CD14-positive monocyte (primary cell): ENCODE measurements around the gene SUN3. TPM values are rescaled to one million over a fixed set of nuclear protein-coding genes. Genes with fewer than 3 reads are reported as not detected.
A peak's percentile ranks its signal among the peaks of the same experiment; 100 is the strongest.

Experiments used
- DNase-seq, 3 donors: peaks; one replicate each; pipeline ENCODE4 v3.0.0-alpha.2; 2011 to 2022
- H2AFZ ChIP-seq: 2 replicates; pipeline ENCODE4 v1.6.0; 2012; ENCODE audit warnings: mild to moderate bottlenecking, low read depth, low read length, inconsistent platforms; ENCODE audit not compliant: insufficient read depth, poor library complexity, severe bottlenecking
- H3K27ac ChIP-seq, 2 donors: 1 replicate in 1 of 2; 2 replicates in 1 of 2; pipeline ENCODE4 v1.5.1; 2012 to 2013; ENCODE audit warnings: low read length in 2 of 2, control low read depth in 1 of 2, inconsistent platforms in 1 of 2, low read depth in 1 of 2, mild to moderate bottlenecking in 1 of 2
- H3K27me3 ChIP-seq, 2 donors: one replicate each; pipeline versions ENCODE4 v1.6.0 to v1.6.1; 2011 to 2013; ENCODE audit warnings: low read length in 2 of 2; ENCODE audit not compliant: control insufficient read depth in 2 of 2, insufficient read depth in 2 of 2
- H3K36me3 ChIP-seq, 2 donors: replicated peaks in 1 of 2; 1 replicate in 1 of 2; 2 replicates in 1 of 2; pipeline versions ENCODE4 v1.5.1 to v1.6.1; 2012 to 2013; ENCODE audit warnings: low read length in 2 of 2, control low read depth in 1 of 2, inconsistent platforms in 1 of 2, mild to moderate bottlenecking in 1 of 2; ENCODE audit not compliant: insufficient read depth in 2 of 2, control insufficient read depth in 1 of 2
- H3K4me1 ChIP-seq, 2 donors: 1 replicate in 1 of 2; 2 replicates in 1 of 2; pipeline versions ENCODE4 v1.5.1 to v1.6.1; 2012 to 2013; ENCODE audit warnings: low read length in 2 of 2, control low read depth in 1 of 2, inconsistent platforms in 1 of 2, mild to moderate bottlenecking in 1 of 2, moderate library complexity in 1 of 2; ENCODE audit not compliant: insufficient read depth in 2 of 2, control insufficient read depth in 1 of 2
- H3K4me2 ChIP-seq: replicated peaks from 2 replicates; pipeline ENCODE3; 2012; ENCODE audit warnings: low read length, moderate library complexity, mild to moderate bottlenecking; ENCODE audit not compliant: poor library complexity, severe bottlenecking; ENCODE audit errors: extremely low read depth
- H3K4me3 ChIP-seq, 3 experiments: fragments of 200-600 bp in 1 of 3; sonication (generic) in 1 of 3; replicated peaks in 1 of 3; 1 replicate in 2 of 3; 2 replicates in 1 of 3; pipeline ENCODE4 v1.5.1; 2011 to 2013; ENCODE audit warnings: low read length in 3 of 3, mild to moderate bottlenecking in 3 of 3, control low read depth in 2 of 3, low read depth in 2 of 3, inconsistent platforms in 1 of 3, moderate library complexity in 1 of 3
- H3K79me2 ChIP-seq: 2 replicates; pipeline ENCODE4 v1.6.0; 2012; ENCODE audit warnings: mild to moderate bottlenecking, control low read depth, inconsistent platforms, low read length, moderate library complexity; ENCODE audit not compliant: insufficient read depth
- H3K9ac ChIP-seq: 2 replicates; pipeline ENCODE4 v1.6.0; 2017; ENCODE audit warnings: low read length, mild to moderate bottlenecking; ENCODE audit not compliant: insufficient read depth, poor library complexity, severe bottlenecking
- H3K9me3 ChIP-seq, 2 donors: replicated peaks in 1 of 2; 1 replicate in 1 of 2; 2 replicates in 1 of 2; pipeline versions ENCODE4 v1.5.1 to v1.6.1; 2012 to 2013; ENCODE audit warnings: low read length in 2 of 2, control low read depth in 1 of 2; ENCODE audit not compliant: control insufficient read depth in 1 of 2, insufficient read depth in 1 of 2
- H4K20me1 ChIP-seq: 2 replicates; pipeline ENCODE4 v1.6.0; 2012; ENCODE audit warnings: mild to moderate bottlenecking, low read length, control low read depth, moderate library complexity; ENCODE audit not compliant: insufficient read depth
- H3K27ac Mint-ChIP-seq, 7 donors: one replicate each; pipeline ENCODE4 v1.8.0; 2020; ENCODE audit warnings: mild to moderate bottlenecking in 7 of 7, mixed read lengths in 7 of 7, moderate library complexity in 6 of 7, inconsistent platforms in 2 of 7
- H3K27me3 Mint-ChIP-seq, 3 donors: one replicate each; pipeline ENCODE4 v1.8.0; 2021 to 2022; ENCODE audit warnings: low read depth in 3 of 3, mild to moderate bottlenecking in 3 of 3, mixed read lengths in 3 of 3, moderate library complexity in 3 of 3, inconsistent platforms in 1 of 3
- H3K36me3 Mint-ChIP-seq, 2 donors: one replicate each; pipeline ENCODE4 v1.8.0; 2020; ENCODE audit warnings: mixed read lengths in 2 of 2, inconsistent platforms in 1 of 2, mild to moderate bottlenecking in 1 of 2
- H3K4me1 Mint-ChIP-seq: one replicate; pipeline ENCODE4 v1.8.0; 2020; ENCODE audit warnings: mild to moderate bottlenecking, mixed read lengths
- H3K4me3 Mint-ChIP-seq, 2 donors: one replicate each; pipeline ENCODE4 v1.8.0; 2020; ENCODE audit warnings: mild to moderate bottlenecking in 2 of 2, mixed read lengths in 2 of 2, moderate library complexity in 1 of 2
- H3K9me3 Mint-ChIP-seq, 7 donors: one replicate each; pipeline ENCODE4 v1.8.0; 2020 to 2022; ENCODE audit warnings: mixed read lengths in 7 of 7, mild to moderate bottlenecking in 6 of 7, moderate library complexity in 6 of 7, inconsistent platforms in 2 of 7
- WGBS: methylation state at CpG from one replicate; pipeline ENCODE4 v1.1.5; 2013; ENCODE audit warnings: missing lambda C conversion rate; ENCODE audit not compliant: insufficient coverage; 5-methylcytosine and 5-hydroxymethylcytosine counted together
- intact Hi-C, 2 donors: fragments of 100-400 bp; cut with micrococcal nuclease; formaldehyde crosslinking; loops; one replicate each; pipeline versions ENCODE4 v1.15.0 to v1.15.1; 2023
- polyA plus RNA-seq, 3 donors: library from polyadenylated mRNA; depleted of rRNA in 1 of 3; unstranded in 2 of 3; stranded (reverse) in 1 of 3; fragments of 300-500 nt in 2 of 3; fragments of >200 nt in 1 of 3; fragmentation: Illumina TruSeq in 2 of 3; gene quantifications; 1 replicate in 2 of 3; 2 replicates in 1 of 3; pipeline ENCODE4 v1.2.3, GENCODE V29; 2012 to 2021
- TF ChIP-seq, protein P1 (sequence below): fragments of 200-600 bp; IDR thresholded peaks from one replicate; pipeline ENCODE4 v1.8.0; 2022; ENCODE audit warnings: antibody characterized with exemption, mild to moderate bottlenecking

The SUN3 gene
- polyA plus RNA-seq, 3 donors: not detected

DNA sequence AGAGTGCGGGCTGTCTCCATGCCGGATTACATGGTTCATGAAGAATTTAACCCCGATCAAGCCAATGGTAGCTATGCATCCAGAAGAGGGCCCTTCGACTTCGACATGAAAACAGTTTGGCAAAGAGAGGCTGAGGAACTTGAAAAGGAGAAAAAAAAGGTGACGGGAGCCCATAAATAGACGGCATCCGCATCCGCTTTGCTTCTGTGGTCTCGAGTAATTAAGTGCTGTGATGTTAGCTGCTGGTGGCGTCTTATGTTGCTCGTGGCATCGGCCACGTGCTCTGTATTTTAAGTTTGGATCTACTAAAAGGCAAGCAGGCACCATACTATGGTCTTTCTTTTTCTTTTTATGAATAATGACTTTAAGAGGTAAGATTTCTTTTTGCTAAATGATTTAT, 17.6 kb upstream of the SUN3 start:
- Histone ChIP-seq H2AFZ (no peak overlapping the region), H4K20me1 (no peaks in the 10 kb centered on the region), H3K27me3 (no peaks in the 10 kb centered on the region), H3K79me2 (no peaks in the 10 kb centered on the region), H3K36me3 (no peaks in the 10 kb centered on the region), H3K4me2 (no peak overlapping the region), H3K4me1 (peaks cover 0 to 6% of the 10 kb centered on the region in 2 donors), H3K4me3 (no peak overlapping the region), H3K9me3 (no peaks in the 10 kb centered on the region), H3K9ac (no peak overlapping the region), H3K27ac (no peak overlapping the region)
- no peak for DNase-seq
- Mint-ChIP-seq H3K27me3 (peaks cover 11 to 14% (median 14%) of the 10 kb centered on the region in 3 donors), H3K4me3 (no peak overlapping the region), H3K36me3 (no peaks in the 10 kb centered on the region), H3K4me1 (peaks cover 17% of the 10 kb centered on the region), H3K27ac (no peak overlapping the region), H3K9me3 (no peaks in the 10 kb centered on the region)
- intact Hi-C loops: no loop called here
- WGBS: 46% methylated on average over 14 of the region's 14 CpGs
- TF ChIP-seq, protein P1, sequence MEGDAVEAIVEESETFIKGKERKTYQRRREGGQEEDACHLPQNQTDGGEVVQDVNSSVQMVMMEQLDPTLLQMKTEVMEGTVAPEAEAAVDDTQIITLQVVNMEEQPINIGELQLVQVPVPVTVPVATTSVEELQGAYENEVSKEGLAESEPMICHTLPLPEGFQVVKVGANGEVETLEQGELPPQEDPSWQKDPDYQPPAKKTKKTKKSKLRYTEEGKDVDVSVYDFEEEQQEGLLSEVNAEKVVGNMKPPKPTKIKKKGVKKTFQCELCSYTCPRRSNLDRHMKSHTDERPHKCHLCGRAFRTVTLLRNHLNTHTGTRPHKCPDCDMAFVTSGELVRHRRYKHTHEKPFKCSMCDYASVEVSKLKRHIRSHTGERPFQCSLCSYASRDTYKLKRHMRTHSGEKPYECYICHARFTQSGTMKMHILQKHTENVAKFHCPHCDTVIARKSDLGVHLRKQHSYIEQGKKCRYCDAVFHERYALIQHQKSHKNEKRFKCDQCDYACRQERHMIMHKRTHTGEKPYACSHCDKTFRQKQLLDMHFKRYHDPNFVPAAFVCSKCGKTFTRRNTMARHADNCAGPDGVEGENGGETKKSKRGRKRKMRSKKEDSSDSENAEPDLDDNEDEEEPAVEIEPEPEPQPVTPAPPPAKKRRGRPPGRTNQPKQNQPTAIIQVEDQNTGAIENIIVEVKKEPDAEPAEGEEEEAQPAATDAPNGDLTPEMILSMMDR: no peak

DNA sequence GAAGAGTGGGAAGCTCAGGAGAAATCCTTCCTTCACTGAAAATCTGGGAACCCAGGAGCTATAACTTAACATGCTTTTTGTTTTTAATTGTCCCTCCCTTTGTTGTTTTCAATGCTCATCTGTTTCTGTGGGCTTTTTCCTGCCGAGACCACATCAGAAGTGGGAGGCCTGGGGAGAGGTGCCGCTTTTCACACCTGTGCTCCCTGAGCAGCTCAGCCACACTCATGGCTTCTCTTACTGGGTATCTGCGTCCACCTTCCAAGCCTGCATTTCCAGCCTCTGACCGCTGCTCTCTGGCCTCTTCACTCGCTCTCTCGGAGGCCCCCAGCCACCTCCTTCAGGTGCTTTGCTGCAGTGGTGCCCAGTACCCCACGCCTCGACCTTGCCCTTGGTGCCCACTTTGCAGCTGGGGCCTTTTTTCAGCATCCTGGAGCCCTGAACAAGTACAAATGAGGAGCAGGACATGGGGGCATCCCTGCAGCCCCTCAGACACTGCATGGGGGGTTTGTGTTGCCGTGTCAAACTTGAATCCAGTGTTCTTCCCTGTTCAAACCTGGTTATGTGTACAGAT, 16.4 kb upstream of the SUN3 start:
- WGBS: 84% methylated on average over 9 of the region's 9 CpGs
- H3K27ac Mint-ChIP-seq: peak overlapping the region in 2 of 7 donors; percentile 48 to 55

More for the DNA sequence above, 16.4 kb upstream of the SUN3 start:
- Histone ChIP-seq H3K36me3 (no peaks in the 10 kb centered on the region), H3K79me2 (no peaks in the 10 kb centered on the region), H3K27ac (no peak overlapping the region), H3K4me2 (no peak overlapping the region), H3K4me1 (peaks cover 0 to 5% of the 10 kb centered on the region in 2 donors), H3K9ac (no peak overlapping the region), H2AFZ (no peak overlapping the region), H3K4me3 (no peak overlapping the region), H3K9me3 (no peaks in the 10 kb centered on the region), H3K27me3 (no peaks in the 10 kb centered on the region), H4K20me1 (no peaks in the 10 kb centered on the region)
- intact Hi-C loops: no loop called here
- no peak for DNase-seq
- peaks cover 17% of the 10 kb centered on the region for H3K4me1 Mint-ChIP-seq
- peaks cover 11 to 14% (median 12%) of the 10 kb centered on the region in 3 donors for H3K27me3 Mint-ChIP-seq
- H3K4me3 Mint-ChIP-seq: no peak overlapping the region
- no peaks in the 10 kb centered on the region for H3K36me3 Mint-ChIP-seq
- TF ChIP-seq, protein P1: no peak
- no peaks in the 10 kb centered on the region for H3K9me3 Mint-ChIP-seq
